ENCODE data around the gene ITIH5.

GRCh38 chr10:7697426-7697825 lies 30.7 kb upstream of the ITIH5 start:
- TF ChIP-seq CTCF (IDR thresholded peaks at IDR 0.05 in 8 of 11, conservative IDR thresholded peaks at IDR 0.05 in 3 of 11) (no peak), POLR2A (IDR thresholded peaks at IDR 0.05) (no peak)

Measured in spleen (tissue), 7 donors.